Esophagus squamous epithelium (tissue), 5 donors: ENCODE measurements around the gene NAB2. TPM values are rescaled to one million over a fixed set of nuclear protein-coding genes. Genes with fewer than 3 reads are reported as not detected.
A peak's percentile ranks its signal among the peaks of the same experiment; 100 is the strongest.

Source experiments
- DNase-seq: peaks from one replicate; lab custom pipeline; 2025; lab: John Stamatoyannopoulos, UW
- H3K27ac ChIP-seq, 4 donors: fragments of 200-600 bp; sonication (generic); one replicate each; pipeline ENCODE4 v1.5.1; 2016 to 2019; ENCODE audit warnings: mild to moderate bottlenecking in 1 of 4
- H3K27me3 ChIP-seq, 4 donors: fragments of 200-600 bp; sonication (generic); 1 replicate in 3 of 4; 2 replicates in 1 of 4; pipeline versions ENCODE4 v1.5.1 to v1.6.0; 2017 to 2021; ENCODE audit warnings: antibody characterized with exemption in 1 of 4
- H3K36me3 ChIP-seq, 3 donors: fragments of 200-600 bp; sonication (generic); one replicate each; pipeline ENCODE4 v1.5.1; 2016 to 2019
- H3K4me1 ChIP-seq, 3 donors: fragments of 200-600 bp; sonication (generic); one replicate each; pipeline ENCODE4 v1.5.1; 2017 to 2019
- H3K4me3 ChIP-seq, 4 donors: fragments of 200-600 bp; sonication (generic); 1 replicate in 3 of 4; 2 replicates in 1 of 4; pipeline ENCODE4 v1.5.1; 2016 to 2019; ENCODE audit warnings: mild to moderate bottlenecking in 2 of 4, moderate library complexity in 1 of 4
- H3K9me3 ChIP-seq, 3 donors: fragments of 200-600 bp; sonication (generic); one replicate each; pipeline ENCODE4 v1.5.1; 2016 to 2019
- CTCF ChIP-seq, 6 experiments: fragments of 450-650 bp in 4 of 6; fragments of 200-600 bp in 2 of 6; sonication (generic) in 2 of 6; IDR thresholded peaks; one replicate each; pipeline ENCODE4 v1.5.1; 2016 to 2019; ENCODE audit warnings: antibody characterized with exemption in 6 of 6, mild to moderate bottlenecking in 4 of 6, moderate library complexity in 4 of 6
- POLR2A ChIP-seq, 4 donors: fragments of 450-650 bp; IDR thresholded peaks; one replicate each; pipeline ENCODE4 v1.6.1; 2017; ENCODE audit warnings: antibody characterized with exemption in 4 of 4, mild to moderate bottlenecking in 4 of 4, moderate library complexity in 3 of 4
- WGBS, 2 donors: methylation state at CpG; one replicate each; pipeline ENCODE4 v1.1.5; 2018; 5-methylcytosine and 5-hydroxymethylcytosine counted together
- intact Hi-C: fragments of 100-400 bp; cut with DNase I; formaldehyde crosslinking; loops from one replicate; pipeline ENCODE4 v1.15.0; 2022
- total RNA-seq, 4 donors: library from RNA; depleted of rRNA; stranded (reverse); fragments of >200 nt; gene quantifications; one replicate each; pipeline ENCODE4 v1.1.0, GENCODE V29; 2016
- donor health status: DM: yes; HTN: yes; CAD: no.

Gene NAB2
- total RNA-seq, 4 donors from 2014 or later = 9.1 to 25.2 (median 13.3) TPM

GRCh38 chr12:57091638-57092528, 3.0 kb downstream of the NAB2 start:
- no peak for TF ChIP-seq CTCF (IDR thresholded peaks at IDR 0.05)
- TF ChIP-seq POLR2A (IDR thresholded peaks at IDR 0.05) = no peak
- intact Hi-C loops = no loop called here
- Histone ChIP-seq H3K9me3 (no peaks in the 10 kb centered on the region), H3K27ac (peak overlapping the region; percentile 88 to 100 (median 98)), H3K4me1 (peaks cover 54 to 89% (median 65%) of the 10 kb centered on the region in 3 donors), H3K36me3 (peaks cover 9 to 56% (median 26%) of the 10 kb centered on the region in 3 donors), H3K4me3 (peak overlapping the region in 2 of 4 donors; percentile 85 to 93), H3K27me3 (no peaks in the 10 kb centered on the region)
- WGBS, 2 donors = 70 to 76% methylated on average over 13 to 20 of the region's 25 CpGs
- no peak for DNase-seq

GRCh38 chr12:57092529-57092862, 3.6 kb downstream of the NAB2 start:
- 55 to 57% methylated on average over 4 to 5 of the region's 5 CpGs for WGBS, 2 donors
- H3K4me1 ChIP-seq = peaks cover 54 to 89% (median 66%) of the 10 kb centered on the region in 3 donors
- H3K4me3 ChIP-seq = peak overlapping the region in 1 of 4 donors; percentile 1
- peaks cover 15 to 62% (median 28%) of the 10 kb centered on the region in 3 donors for H3K36me3 ChIP-seq
- TF ChIP-seq CTCF (IDR thresholded peaks at IDR 0.05) (no peak), POLR2A (IDR thresholded peaks at IDR 0.05) (no peak)
- H3K27me3 ChIP-seq = no peaks in the 10 kb centered on the region
- no peak for DNase-seq
- H3K9me3 ChIP-seq = no peaks in the 10 kb centered on the region
- intact Hi-C loops = no loop called here
- H3K27ac ChIP-seq = peak overlapping the region in 3 of 4 donors; percentile 97 to 100 (median 98)

GRCh38 chr12:57092876-57093414, 4.0 kb downstream of the NAB2 start:
- Histone ChIP-seq H3K27me3 (no peaks in the 10 kb centered on the region), H3K27ac (peak overlapping the region; percentile 76 to 100 (median 98)), H3K4me1 (peaks cover 50 to 89% (median 66%) of the 10 kb centered on the region in 3 donors), H3K4me3 (peak overlapping the region in 1 of 4 donors; percentile 38), H3K36me3 (peaks cover 19 to 67% (median 28%) of the 10 kb centered on the region in 3 donors), H3K9me3 (no peaks in the 10 kb centered on the region)
- TF ChIP-seq POLR2A (IDR thresholded peaks at IDR 0.05) (no peak), CTCF (IDR thresholded peaks at IDR 0.05) (no peak)
- intact Hi-C loops = no loop called here
- WGBS, 2 donors = 33 to 39% methylated on average over 2 of the region's 4 CpGs
- no peak for DNase-seq

- WGBS, 2 donors = 4 to 8% methylated on average over 9 of the region's 24 CpGs
- H3K4me1 ChIP-seq = peaks cover 49 to 90% (median 66%) of the 10 kb centered on the region in 3 donors
- TF ChIP-seq CTCF (IDR thresholded peaks at IDR 0.05) (peak in 5 of 6 experiments; percentile 19 to 47 (median 32)), POLR2A (IDR thresholded peaks at IDR 0.05) (no peak)
- peak overlapping the region in 2 of 4 donors; percentile 6 to 38 for H3K4me3 ChIP-seq
- peaks cover 19 to 74% (median 34%) of the 10 kb centered on the region in 3 donors for H3K36me3 ChIP-seq
- no peak for DNase-seq
- H3K27ac ChIP-seq = peak overlapping the region; percentile 76 to 100 (median 98)
- no peaks in the 10 kb centered on the region for H3K9me3 ChIP-seq
- intact Hi-C loops = no loop called here
- no peaks in the 10 kb centered on the region for H3K27me3 ChIP-seq
These were observed 4.7 kb downstream of the NAB2 start for GRCh38 chr12:57093415-57094207.
